Endothelial cell of umbilical vein (primary cell): ENCODE data around the gene UBA5. TPM values are rescaled to one million over a fixed set of nuclear protein-coding genes. Genes with fewer than 3 reads are reported as not detected.

Experiments used
- BruUV-seq: library from RNA; stranded (reverse); fragments of 400-500 nt; replicated peaks from 2 replicates; lab custom pipeline; 2021; lab: Mats Ljungman, UMichigan
- CTCF ChIA-PET: fragments of 300-600, 350-600 bp; sonication (Branson Sonifier 250); formaldehyde crosslinking; loops from one replicate; lab custom pipeline; 2021; ENCODE audit warnings: antibody characterized with exemption, inconsistent platforms; lab: Charles Lee
- POLR2A ChIA-PET: fragments of 300-600, 350-600 bp; sonication (Branson Sonifier 250); formaldehyde crosslinking; loops from one replicate; lab custom pipeline; 2021; ENCODE audit warnings: antibody characterized with exemption, inconsistent platforms; lab: Charles Lee
- DNase-seq: peaks from one replicate; pipeline ENCODE4 v3.0.0-alpha.2; 2011; ENCODE audit warnings: low read depth, low spot score
- FAIRE-seq: peaks from 2 replicates; lab custom pipeline; 2011; peaks lifted over from hg19 to GRCh38; lab: Jason Lieb, UNC
- H2AFZ ChIP-seq: 2 replicates; pipeline ENCODE4 v1.6.0; 2012; ENCODE audit warnings: low read depth, low read length, control low read depth, inconsistent platforms
- H3K27ac ChIP-seq: 2 replicates; pipeline ENCODE4 v1.5.1; 2011; ENCODE audit warnings: low read depth, mild to moderate bottlenecking, control low read depth, low read length, moderate library complexity; ENCODE audit not compliant: insufficient read depth
- H3K27me3 ChIP-seq, 2 experiments: 2 replicates each; pipeline versions ENCODE4 v1.6.0 to v1.6.1; 2011; ENCODE audit warnings: low read length in 2 of 2, mixed read lengths in 1 of 2; ENCODE audit not compliant: control insufficient read depth in 2 of 2, insufficient read depth in 2 of 2
- H3K36me3 ChIP-seq, 2 experiments: 2 replicates in 1 of 2; 3 replicates in 1 of 2; pipeline ENCODE4 v1.5.1; 2011; ENCODE audit warnings: low read length in 2 of 2, mild to moderate bottlenecking in 1 of 2, moderate library complexity in 1 of 2; ENCODE audit not compliant: control insufficient read depth in 2 of 2, insufficient read depth in 2 of 2; ENCODE audit errors: extremely low read depth in 1 of 2
- H3K4me1 ChIP-seq: 3 replicates; pipeline ENCODE4 v1.5.1; 2011; ENCODE audit warnings: mild to moderate bottlenecking, low read length; ENCODE audit not compliant: control insufficient read depth, insufficient read depth; ENCODE audit errors: extremely low read depth
- H3K4me2 ChIP-seq: 2 replicates; pipeline ENCODE4 v1.6.1; 2011; ENCODE audit warnings: low read length, control low read depth, mixed read lengths; ENCODE audit not compliant: insufficient read depth
- H3K4me3 ChIP-seq, 3 experiments: fragments of 200-600 bp in 1 of 3; sonication (generic), shearing (Covaris generic) in 1 of 3; replicated peaks in 1 of 3; 2 replicates each; pipeline ENCODE4 v1.5.1; 2011 to 2016; ENCODE audit warnings: control low read depth in 3 of 3, low read length in 3 of 3, mild to moderate bottlenecking in 2 of 3, inconsistent platforms in 1 of 3, low read depth in 1 of 3, moderate library complexity in 1 of 3; ENCODE audit not compliant: insufficient read depth in 1 of 3
- H3K79me2 ChIP-seq: 2 replicates; pipeline ENCODE4 v1.6.0; 2012; ENCODE audit warnings: low read length, inconsistent platforms; ENCODE audit not compliant: control insufficient read depth, insufficient read depth
- H3K9ac ChIP-seq: replicated peaks from 2 replicates; pipeline ENCODE3; 2011; ENCODE audit warnings: low read length, control low read depth; ENCODE audit not compliant: insufficient read depth; ENCODE audit errors: extremely low read depth
- H3K9me1 ChIP-seq: replicated peaks from 3 replicates; pipeline ENCODE4 v1.6.0; 2011; ENCODE audit warnings: mild to moderate bottlenecking, low read length; ENCODE audit not compliant: control insufficient read depth, insufficient read depth; ENCODE audit errors: extremely low read depth
- H3K9me3 ChIP-seq: replicated peaks from 2 replicates; pipeline ENCODE4 v1.5.1; 2012; ENCODE audit warnings: low read length, inconsistent platforms; ENCODE audit not compliant: control insufficient read depth, insufficient read depth
- H4K20me1 ChIP-seq: replicated peaks from 2 replicates; pipeline ENCODE3; 2011; ENCODE audit warnings: mild to moderate bottlenecking, low read length; ENCODE audit not compliant: control insufficient read depth, insufficient read depth; ENCODE audit errors: extremely low read depth
- JUN ChIP-seq: IDR thresholded peaks from 2 replicates; pipeline ENCODE4 v1.6.1; 2011; ENCODE audit warnings: borderline replicate concordance, low read depth; ENCODE audit not compliant: insufficient read length, insufficient read depth
- MYC ChIP-seq: IDR thresholded peaks from one replicate; pipeline ENCODE4 v1.6.1; 2011; ENCODE audit warnings: mild to moderate bottlenecking, low read depth, low read length
- POLR2A ChIP-seq: IDR thresholded peaks from 2 replicates; pipeline ENCODE4 v1.6.1; 2012; ENCODE audit warnings: low read depth, mild to moderate bottlenecking, control low read depth, low read length
- POLR2AphosphoS5 ChIP-seq: IDR thresholded peaks from 2 replicates; pipeline ENCODE4 v1.6.1; 2012; ENCODE audit warnings: low read depth, mild to moderate bottlenecking, control low read depth, low read length, moderate library complexity; ENCODE audit not compliant: insufficient read depth
- dilution Hi-C: fragments of 300-500 bp; cut with MboI; formaldehyde crosslinking; loops from one replicate; pipeline ENCODE4 v1.15.0; 2019; ENCODE audit warnings: low sequenced_read_pairs; ENCODE audit not compliant: extremely low pct_ligation_motif_present
- intact Hi-C: fragments of 100-400 bp; cut with micrococcal nuclease; formaldehyde crosslinking; loops from one replicate; pipeline ENCODE4 v1.10.0; 2022
- polyA plus RNA-seq, 4 experiments: library from polyadenylated mRNA; depleted of rRNA in 3 of 4; stranded (reverse) in 3 of 4; unstranded in 1 of 4; fragments of >200 nt; gene quantifications; 2 replicates each; pipeline versions ENCODE4 v1.2.1 to v1.2.3, GENCODE V29; 2011 to 2012; ENCODE audit warnings: missing spikeins in 1 of 4
- total RNA-seq: library from RNA; stranded (reverse); gene quantifications from 2 replicates; pipeline ENCODE4 v1.2.3, GENCODE V29; 2021
- TF ChIP-seq, protein P1 (sequence below): IDR thresholded peaks from 2 replicates; pipeline ENCODE4 v1.6.1; 2011; ENCODE audit not compliant: insufficient read depth, insufficient read length

UBA5 gene
- total and polyA plus RNA-seq, 2 donors (not counting 3 experiments of a cell fraction or from before 2014, with no cell fraction given), result 19.7 to 38.1 TPM

DNA sequence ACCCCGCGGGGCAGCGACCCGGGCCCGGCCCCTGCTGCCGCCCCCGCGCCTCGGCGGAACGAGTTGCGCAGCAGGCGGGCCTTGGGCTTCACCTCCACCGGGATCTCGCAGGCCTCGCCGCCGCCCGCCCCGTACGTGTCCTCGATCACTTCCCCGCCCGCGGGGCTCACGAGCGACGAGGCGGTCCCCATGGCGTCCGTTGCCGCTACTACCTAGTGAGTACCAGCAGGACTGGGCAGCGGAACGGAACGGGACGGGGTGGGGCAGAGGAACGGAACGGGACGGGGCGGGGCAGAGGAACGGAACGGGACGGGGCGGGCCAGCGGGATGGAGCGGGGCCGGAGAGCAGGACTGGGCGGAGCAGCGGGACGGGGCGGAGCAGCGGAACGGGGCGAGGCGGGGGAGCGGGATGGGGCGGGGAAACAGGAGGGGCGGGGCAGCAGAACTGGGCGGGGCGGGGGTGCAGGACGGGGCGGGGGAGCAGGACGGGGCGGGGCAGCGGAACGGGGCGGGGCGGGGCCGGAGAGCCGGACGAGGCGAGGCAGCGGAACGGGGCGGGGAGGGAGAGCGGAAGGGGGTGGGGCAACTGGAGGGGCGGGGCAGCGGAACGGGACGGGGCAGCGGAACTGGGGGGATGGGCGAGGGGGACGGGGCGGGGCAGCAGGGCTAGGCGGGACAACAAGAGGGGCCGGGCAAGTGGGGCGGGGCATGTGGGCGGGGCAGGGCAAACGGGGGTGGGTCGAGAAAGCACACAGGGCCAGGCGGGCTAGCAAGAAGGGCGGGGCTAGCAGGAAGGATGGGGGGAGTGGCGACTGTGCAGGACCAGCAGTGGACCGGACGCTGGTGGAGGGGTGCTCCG lies 62.3 kb downstream of the UBA5 start, which contains the start of gene NPHP3:
Gene NPHP3 (minus strand): TSS at position 245 of the 859 bp plus-strand sequence. CDS start 54 bp downstream, at position 191.
- Histone ChIP-seq H3K27ac (peak within 1 kb of the TSS; percentile 63), H3K9ac (peak within 1 kb of the TSS; percentile 79), H3K36me3 (peaks cover 0 to 3% of the 10 kb centered on the region in 2 experiments), H4K20me1 (no peaks in the 10 kb centered on the region), H3K9me3 (no peaks in the 10 kb centered on the region), H3K79me2 (peaks cover 19% of the 10 kb centered on the region), H3K4me3 (peak within 1 kb of the TSS; percentile 86 to 98 (median 93)), H3K9me1 (no peaks in the 10 kb centered on the region), H3K4me2 (peak within 1 kb of the TSS; percentile 96), H3K4me1 (peaks cover 26% of the 10 kb centered on the region), H2AFZ (peak within 1 kb of the TSS; percentile 83), H3K27me3 (no peaks in the 10 kb centered on the region)
- intact Hi-C loops (loop anchor here (1.0 to 10.0 kb wide), 5 partner anchors 63 to 1082 kb away; partner anchors contain the start of genes ACAD11, CDV3, DNAJC13 and SRPRB), dilution Hi-C loops (no loop called here)
- ChIA-PET CTCF (interaction anchor here (0.7 to 1.4 kb wide), 7 partner anchors 9 to 856 kb away, joined by 3 to 8 read pairs (median 3); no protein-coding TSS in a partner anchor), POLR2A (no interaction called here)
- FAIRE-seq, result peak; percentile 97
- peak; percentile 93 for DNase-seq
- no TSS peak for BruUV-seq
- TF ChIP-seq JUN (no peak), MYC (no peak), POLR2A (peak; percentile 92), POLR2AphosphoS5 (peak; percentile 85)
- TF ChIP-seq, protein P1, sequence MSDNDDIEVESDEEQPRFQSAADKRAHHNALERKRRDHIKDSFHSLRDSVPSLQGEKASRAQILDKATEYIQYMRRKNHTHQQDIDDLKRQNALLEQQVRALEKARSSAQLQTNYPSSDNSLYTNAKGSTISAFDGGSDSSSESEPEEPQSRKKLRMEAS, result no peak
